Karpas-422 (cell line): ENCODE results near the gene RGL3. TPM values are rescaled to one million over a fixed set of nuclear protein-coding genes. Genes with fewer than 3 reads are reported as not detected.
A peak's percentile ranks its signal among the peaks of the same experiment; 100 is the strongest.
"Not testable (repeated sequence)": the region's sequence is repeated elsewhere in the genome, so short reads cannot be mapped to it uniquely, and the experiment has no call there.

Source experiments
- DNase-seq: peaks from one replicate; pipeline ENCODE4 v3.0.0-alpha.2; 2015
- H2AFZ ChIP-seq: fragments of 200-600 bp; sonication (generic); 2 replicates; pipeline ENCODE4 v1.6.1; 2014; ENCODE audit warnings: antibody characterized with exemption, low read length, mixed read lengths
- H3K27ac ChIP-seq: fragments of 200-600 bp; sonication (generic); 2 replicates; pipeline ENCODE4 v1.5.1; 2014; ENCODE audit warnings: mild to moderate bottlenecking, low read length, moderate library complexity
- H3K27me3 ChIP-seq: fragments of 200-600 bp; sonication (generic); 2 replicates; pipeline ENCODE4 v1.6.1; 2014; ENCODE audit warnings: low read length, mixed read lengths
- H3K36me3 ChIP-seq: fragments of 200-600 bp; sonication (generic); 2 replicates; pipeline ENCODE4 v1.6.1; 2014; ENCODE audit warnings: low read length, mixed read lengths; ENCODE audit not compliant: insufficient read depth
- H3K4me1 ChIP-seq: fragments of 200-600 bp; sonication (generic); 2 replicates; pipeline ENCODE4 v1.6.1; 2014; ENCODE audit warnings: mild to moderate bottlenecking, low read length, mixed read lengths
- H3K4me2 ChIP-seq: fragments of 200-600 bp; sonication (generic); 2 replicates; pipeline ENCODE4 v1.6.1; 2014; ENCODE audit warnings: low read length, low read depth, mild to moderate bottlenecking; ENCODE audit not compliant: poor library complexity, severe bottlenecking
- H3K4me3 ChIP-seq: fragments of 200-600 bp; sonication (generic); 2 replicates; pipeline ENCODE4 v1.5.1; 2014; ENCODE audit warnings: mild to moderate bottlenecking, antibody characterized with exemption, low read length, mixed read lengths
- H3K79me2 ChIP-seq: fragments of 200-600 bp; sonication (generic); 2 replicates; pipeline ENCODE4 v1.6.1; 2014; ENCODE audit warnings: mild to moderate bottlenecking, low read length, mixed read lengths
- H3K9ac ChIP-seq: fragments of 200-600 bp; sonication (generic); 2 replicates; pipeline ENCODE4 v1.6.0; 2014; ENCODE audit warnings: low read length
- H3K9me2 ChIP-seq: fragments of 200-600 bp; sonication (generic), shearing (Covaris generic); replicated peaks from 2 replicates; pipeline ENCODE4 v1.6.0; 2014; ENCODE audit warnings: mild to moderate bottlenecking, low read length, moderate library complexity; ENCODE audit not compliant: insufficient read depth
- H3K9me3 ChIP-seq: fragments of 300-700, 200-600 bp; sonication (generic); 2 replicates; pipeline ENCODE4 v1.6.1; 2014; ENCODE audit warnings: low read length, mixed read lengths
- H4K20me1 ChIP-seq: fragments of 200-600 bp; sonication (generic); 2 replicates; pipeline ENCODE4 v1.6.1; 2014; ENCODE audit warnings: mild to moderate bottlenecking, antibody characterized with exemption, low read length, low read depth; ENCODE audit not compliant: insufficient read depth
- total RNA-seq: library from RNA; depleted of rRNA; stranded (reverse); fragments of >200 nt; shearing (Covaris generic); gene quantifications from 2 replicates; pipeline ENCODE4 v1.2.3, GENCODE V29; 2014; ENCODE audit warnings: low replicate concordance

The RGL3 gene
- total RNA-seq, 1 experiment from 2014 or later = not detected

DNA sequence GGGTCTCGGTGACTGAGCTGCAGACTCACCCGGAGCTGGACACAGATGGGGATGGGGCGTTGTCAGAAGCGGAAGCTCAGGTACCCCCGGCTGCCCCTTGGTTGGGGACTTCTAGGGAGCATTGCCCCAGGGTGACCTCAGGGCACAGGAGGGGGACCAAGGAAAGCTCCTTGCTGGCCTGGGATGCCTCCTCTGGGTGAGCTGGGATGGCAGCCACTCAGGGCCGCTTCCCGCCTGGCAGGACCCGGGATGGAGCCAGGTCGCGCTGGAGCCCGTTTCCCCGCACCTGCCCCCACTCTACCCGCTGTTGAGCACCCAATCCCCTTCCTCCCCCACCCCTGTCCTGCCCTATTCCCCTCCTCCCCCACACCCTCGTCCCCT lies 27.1 kb upstream of the RGL3 start:
- peaks cover 4% of the 10 kb centered on the region for H3K36me3 ChIP-seq

DNA sequence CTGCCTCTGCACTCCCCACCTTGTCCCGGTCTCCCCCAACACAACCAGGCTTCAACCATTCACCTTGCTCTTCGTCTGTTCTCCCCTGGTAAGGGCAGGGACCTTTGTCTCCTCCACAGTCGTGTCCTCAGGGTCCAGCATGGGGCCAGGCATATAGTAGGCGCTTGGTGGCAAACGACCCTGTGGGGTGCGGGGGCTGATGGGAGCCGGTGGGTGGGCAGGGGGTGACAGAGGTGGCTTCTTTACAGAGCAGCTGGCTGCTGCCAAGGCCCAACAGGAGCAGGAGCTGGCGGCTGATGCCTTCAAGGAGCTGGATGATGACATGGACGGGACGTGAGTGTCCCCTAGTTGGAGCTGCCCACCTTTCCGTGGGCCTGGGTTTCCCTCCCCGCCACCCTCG lies 26.0 kb upstream of the RGL3 start:
- Histone ChIP-seq H3K4me1 (no peaks in the 10 kb centered on the region), H3K9me3 (no peaks in the 10 kb centered on the region), H3K36me3 (peaks cover 12% of the 10 kb centered on the region), H3K27me3 (no peaks in the 10 kb centered on the region), H2AFZ (no peak overlapping the region), H3K9ac (no peak overlapping the region), H3K4me3 (no peak overlapping the region), H3K9me2 (no peaks in the 10 kb centered on the region), H3K4me2 (no peak overlapping the region), H3K27ac (no peak overlapping the region), H3K79me2 (peaks cover 8% of the 10 kb centered on the region; the same call in 1 of the 2 replicates), H4K20me1 (no peaks in the 10 kb centered on the region)
- DNase-seq = no peak

More for the DNA sequence above, 27.1 kb upstream of the RGL3 start:
- Histone ChIP-seq H3K27ac (no peak overlapping the region), H3K9ac (no peak overlapping the region), H2AFZ (no peak overlapping the region), H3K27me3 (no peaks in the 10 kb centered on the region), H3K4me1 (peaks cover 5% of the 10 kb centered on the region), H3K4me3 (no peak overlapping the region), H3K9me3 (no peaks in the 10 kb centered on the region), H4K20me1 (no peaks in the 10 kb centered on the region), H3K4me2 (no peak overlapping the region), H3K79me2 (peaks cover 4% of the 10 kb centered on the region; the same call in 1 of the 2 replicates), H3K9me2 (no peaks in the 10 kb centered on the region)
- DNase-seq = no peak

- H3K27me3 ChIP-seq = no peaks in the 10 kb centered on the region
- no peaks in the 10 kb centered on the region for H3K4me1 ChIP-seq
- no peaks in the 10 kb centered on the region for H4K20me1 ChIP-seq
- H3K36me3 ChIP-seq = peaks cover 12% of the 10 kb centered on the region
- no peak overlapping the region for H3K4me2 ChIP-seq
- H3K9me3 ChIP-seq = no peaks in the 10 kb centered on the region
- H2AFZ ChIP-seq = no peak overlapping the region
- H3K9ac ChIP-seq = no peak overlapping the region
- peaks cover 8% of the 10 kb centered on the region; the same call in 1 of the 2 replicates for H3K79me2 ChIP-seq
- no peak overlapping the region for H3K27ac ChIP-seq
- no peak overlapping the region for H3K4me3 ChIP-seq
- no peaks in the 10 kb centered on the region for H3K9me2 ChIP-seq
- DNase-seq = no peak
These were observed 24.9 kb upstream of the RGL3 start for GRCh38 chr19:11444059-11444458.

GRCh38 chr19:11437955-11438354 lies 18.8 kb upstream of the RGL3 start:
- Histone ChIP-seq H3K4me2 (peak overlapping the region; percentile 23), H3K4me3 (no peak overlapping the region), H3K9me3 (no peaks in the 10 kb centered on the region), H3K9ac (peak overlapping the region; percentile 40), H2AFZ (no peak overlapping the region), H3K27ac (no peak overlapping the region), H4K20me1 (peaks cover 5% of the 10 kb centered on the region; the same call in 1 of the 2 replicates), H3K36me3 (peaks cover 22% of the 10 kb centered on the region; the same call in 1 of the 2 replicates), H3K27me3 (no peaks in the 10 kb centered on the region), H3K79me2 (peaks cover 28% of the 10 kb centered on the region), H3K4me1 (peaks cover 24% of the 10 kb centered on the region), H3K9me2 (no peaks in the 10 kb centered on the region)
- DNase-seq = no peak

GRCh38 chr19:11435833-11436313 lies 16.8 kb upstream of the RGL3 start:
- Histone ChIP-seq H2AFZ (peak overlapping the region; percentile 71), H3K9ac (peak overlapping the region; percentile 80), H3K9me3 (no peaks in the 10 kb centered on the region), H3K4me1 (peaks cover 24% of the 10 kb centered on the region), H3K9me2 (no peaks in the 10 kb centered on the region), H3K36me3 (peaks cover 14% of the 10 kb centered on the region; the same call in 1 of the 2 replicates), H3K79me2 (peaks cover 20% of the 10 kb centered on the region), H3K4me2 (peak overlapping the region; percentile 91), H4K20me1 (peaks cover 5% of the 10 kb centered on the region; the same call in 1 of the 2 replicates), H3K27ac (peak overlapping the region; percentile 8; the same call in 1 of the 2 replicates), H3K4me3 (peak overlapping the region; percentile 84), H3K27me3 (no peaks in the 10 kb centered on the region)
- peak; percentile 62 for DNase-seq

DNA sequence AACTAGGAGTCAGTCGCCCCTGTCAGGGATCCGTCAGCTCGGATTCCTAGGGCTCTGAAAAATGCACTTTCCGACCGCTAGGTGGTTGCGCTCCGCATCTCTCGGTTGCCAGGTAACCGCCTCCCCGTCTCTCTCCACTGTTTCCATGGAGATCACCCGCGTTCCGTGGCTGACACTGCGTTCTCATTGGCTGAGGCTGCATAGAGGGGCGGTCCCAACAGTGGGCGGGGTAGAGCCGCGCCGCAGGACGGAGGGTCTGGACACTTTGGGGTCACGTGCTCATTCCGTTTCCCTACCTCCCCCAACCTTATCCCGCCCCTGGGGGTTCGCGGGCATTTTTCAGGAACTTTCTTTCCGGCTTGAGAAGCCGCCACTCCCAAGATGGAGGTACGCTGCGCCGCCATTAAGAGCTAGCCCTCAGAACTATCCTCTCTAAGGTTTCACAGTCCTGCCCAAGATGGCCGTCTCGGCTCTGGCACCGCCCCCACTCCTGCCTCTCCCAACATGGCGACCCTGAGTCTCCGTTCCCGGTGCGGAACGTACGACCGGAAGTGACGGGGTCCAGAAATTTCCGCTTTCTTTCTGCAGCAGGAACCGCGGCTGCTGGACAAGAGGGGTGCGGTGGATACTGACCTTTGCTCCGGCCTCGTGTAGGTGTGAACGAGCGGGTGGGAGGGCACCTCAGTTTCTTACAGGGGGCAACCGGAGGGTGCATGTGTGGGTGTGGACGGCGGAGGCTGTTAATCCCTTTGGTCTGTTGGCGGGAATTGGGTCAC lies 16.1 kb upstream of the RGL3 start, which contains the start of the genes ODAD3 and PRKCSH:
ODAD3 (minus strand) TSS at position 65 of the 776 bp plus-strand sequence. CDS start 105 bp downstream, outside the sequence.
PRKCSH (plus strand) TSS at position 579 of the 776 bp plus-strand sequence. CDS start 483 bp downstream, outside the sequence.
- Histone ChIP-seq H3K36me3 (peaks cover 10% of the 10 kb centered on the region; the same call in 1 of the 2 replicates), H3K27ac (peak within 1 kb of the TSS; percentile 8; the same call in 1 of the 2 replicates), H3K4me3 (peak within 1 kb of the TSS; percentile 84), H3K9me3 (no peaks in the 10 kb centered on the region), H3K4me2 (peak within 1 kb of the TSS; percentile 98), H3K79me2 (peaks cover 20% of the 10 kb centered on the region), H3K9ac (peak within 1 kb of the TSS; percentile 80), H2AFZ (peak within 1 kb of the TSS; percentile 99), H4K20me1 (peaks cover 5% of the 10 kb centered on the region; the same call in 1 of the 2 replicates), H3K9me2 (no peaks in the 10 kb centered on the region), H3K27me3 (no peaks in the 10 kb centered on the region), H3K4me1 (peaks cover 24% of the 10 kb centered on the region)
- peak; percentile 100 for DNase-seq

- Histone ChIP-seq H3K27ac (no peak overlapping the region), H2AFZ (peak overlapping the region; percentile 99)
These were observed 15.6 kb upstream of the RGL3 start for GRCh38 chr19:11434703-11435056.

DNA sequence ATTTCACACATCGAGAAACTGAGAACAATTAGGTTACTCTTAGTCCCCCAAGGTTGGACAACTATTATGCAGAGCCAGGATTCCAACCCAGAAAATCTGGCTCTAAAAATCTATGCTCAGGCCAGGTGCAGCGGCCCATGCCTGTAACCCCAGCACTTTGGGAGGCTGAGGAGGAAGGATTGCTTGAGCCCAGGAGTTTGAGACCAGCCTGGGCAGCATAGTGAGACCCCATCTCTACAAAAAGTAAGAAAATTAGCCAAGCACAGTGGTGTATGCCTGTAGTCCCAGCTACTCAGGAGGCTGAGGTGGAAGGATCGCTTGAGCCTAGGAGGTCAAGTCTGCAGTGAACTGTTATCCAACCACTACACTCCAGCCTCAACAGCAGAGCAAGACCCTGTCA lies 14.4 kb upstream of the RGL3 start:
- not testable (repeated sequence) for H3K36me3 ChIP-seq, H3K9me3 ChIP-seq, H3K27me3 ChIP-seq, DNase-seq, H3K9ac ChIP-seq, H2AFZ ChIP-seq, H3K4me3 ChIP-seq, H3K27ac ChIP-seq, H3K4me2 ChIP-seq, H4K20me1 ChIP-seq, H3K9me2 ChIP-seq
- Histone ChIP-seq H3K4me1 (peaks cover 24% of the 10 kb centered on the region), H3K79me2 (peaks cover 20% of the 10 kb centered on the region)

More at GRCh38 chr19:11434703-11435056, 15.6 kb upstream of the RGL3 start:
- H3K4me2 ChIP-seq = peak overlapping the region; percentile 98
- H3K27me3 ChIP-seq = no peaks in the 10 kb centered on the region
- peaks cover 24% of the 10 kb centered on the region for H3K4me1 ChIP-seq
- H3K79me2 ChIP-seq = peaks cover 20% of the 10 kb centered on the region
- peak overlapping the region; percentile 80 for H3K4me3 ChIP-seq
- no peak for DNase-seq
- H3K9me3 ChIP-seq = no peaks in the 10 kb centered on the region
- peaks cover 10% of the 10 kb centered on the region; the same call in 1 of the 2 replicates for H3K36me3 ChIP-seq
- H3K9ac ChIP-seq = peak overlapping the region; percentile 78
- no peaks in the 10 kb centered on the region for H3K9me2 ChIP-seq
- peaks cover 5% of the 10 kb centered on the region; the same call in 1 of the 2 replicates for H4K20me1 ChIP-seq
